KOPT-K1 (cell line): Measurements from ENCODE around the gene KRT81.
"Not testable (repeated sequence)": the region's sequence is repeated elsewhere in the genome, so short reads cannot be mapped to it uniquely, and the experiment has no call there.

Source experiments
- H3K27ac ChIP-seq: fragments of 200-600 bp; sonication (generic); 2 replicates; pipeline ENCODE4 v1.5.1; 2016; ENCODE audit warnings: antibody characterized with exemption, mild to moderate bottlenecking, low read depth, low read length; ENCODE audit not compliant: poor library complexity, severe bottlenecking
- H3K36me3 ChIP-seq: fragments of 200-600 bp; sonication (generic); 2 replicates; pipeline ENCODE4 v1.5.1; 2017; ENCODE audit warnings: antibody characterized with exemption, mild to moderate bottlenecking, low read length, moderate library complexity; ENCODE audit not compliant: insufficient read depth
- H3K9me3 ChIP-seq: fragments of 200-600 bp; sonication (generic); 2 replicates; pipeline ENCODE4 v1.5.1; 2017; ENCODE audit warnings: antibody characterized with exemption, low read length, mild to moderate bottlenecking; ENCODE audit not compliant: insufficient read depth, poor library complexity, severe bottlenecking

The KRT81 gene

DNA sequence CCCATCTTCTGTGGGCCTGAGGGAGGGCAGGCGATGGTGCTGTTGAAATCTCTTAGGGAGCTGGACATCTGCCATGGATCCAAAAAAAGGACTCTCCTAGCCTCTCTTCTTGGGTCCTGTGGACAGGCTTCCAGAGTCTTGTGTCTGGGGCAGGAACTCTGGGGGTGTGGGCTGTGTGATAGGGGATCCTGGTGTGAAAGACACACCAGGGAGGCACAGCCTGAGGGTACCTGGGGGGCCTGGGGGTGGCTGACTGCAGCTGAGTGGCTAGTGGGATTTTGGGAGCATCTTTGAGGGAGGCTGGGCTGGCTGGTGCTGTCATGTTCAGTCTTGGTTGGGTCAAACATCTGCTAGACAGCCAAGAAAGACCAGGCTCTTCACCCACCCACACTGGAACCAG lies 31.7 kb upstream of the KRT81 start:
- no peaks in the 10 kb centered on the region for H3K9me3 ChIP-seq
- no peaks in the 10 kb centered on the region for H3K36me3 ChIP-seq
- H3K27ac ChIP-seq, result no peak overlapping the region

DNA sequence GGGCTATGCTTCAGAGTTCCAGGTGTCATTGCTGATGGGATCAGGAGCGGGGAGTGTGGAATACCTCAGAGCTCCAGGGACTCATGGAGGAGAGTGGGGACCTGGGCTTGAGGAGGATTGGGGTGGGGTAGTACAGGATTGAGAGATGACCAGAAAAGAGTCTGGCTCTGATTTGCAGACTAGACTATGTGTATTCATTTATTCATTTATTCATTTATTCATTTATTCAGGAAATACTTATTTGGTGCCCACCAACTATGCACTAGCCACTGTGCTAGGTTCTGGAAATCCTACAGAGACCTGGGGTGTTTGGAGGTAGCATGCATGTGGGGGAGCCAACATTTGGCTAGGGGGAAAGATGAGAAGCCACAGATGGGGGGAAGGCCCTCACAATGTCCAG lies 30.7 kb upstream of the KRT81 start:
- Histone ChIP-seq H3K9me3 (no peaks in the 10 kb centered on the region), H3K27ac (no peak overlapping the region), H3K36me3 (no peaks in the 10 kb centered on the region)

DNA sequence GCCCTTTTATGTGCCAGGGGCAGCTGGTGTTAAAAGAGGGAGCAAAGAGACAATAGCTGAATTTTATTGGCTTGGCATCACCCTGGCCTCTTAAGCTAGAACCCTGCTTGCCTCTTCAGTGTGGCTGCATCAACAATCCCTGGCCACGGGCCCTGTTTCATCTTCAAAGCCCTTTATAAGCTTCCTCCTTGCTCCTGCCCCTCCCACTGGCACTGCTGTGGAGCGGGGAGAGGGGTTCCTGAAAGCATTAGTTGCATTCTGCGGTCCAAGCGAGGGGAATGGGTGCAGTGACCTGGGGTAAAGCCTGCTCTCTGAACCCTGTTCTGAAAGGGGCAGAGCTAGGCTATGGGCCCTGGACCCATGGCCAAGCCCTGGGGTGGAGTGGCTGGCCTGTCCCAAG lies 30.1 kb upstream of the KRT81 start:
- H3K27ac ChIP-seq, result no peak overlapping the region
- no peaks in the 10 kb centered on the region for H3K36me3 ChIP-seq
- no peaks in the 10 kb centered on the region for H3K9me3 ChIP-seq

GRCh38 chr12:52320784-52321400 lies 29.6 kb upstream of the KRT81 start, which contains the start of gene KRT83:
Gene KRT83 (minus strand): TSS chr12:52321398. CDS start chr12:52321335, 63 bp downstream.
- no peak within 1 kb of the TSS for H3K27ac ChIP-seq
- no peaks in the 10 kb centered on the region for H3K36me3 ChIP-seq
- H3K9me3 ChIP-seq, result no peaks in the 10 kb centered on the region

DNA sequence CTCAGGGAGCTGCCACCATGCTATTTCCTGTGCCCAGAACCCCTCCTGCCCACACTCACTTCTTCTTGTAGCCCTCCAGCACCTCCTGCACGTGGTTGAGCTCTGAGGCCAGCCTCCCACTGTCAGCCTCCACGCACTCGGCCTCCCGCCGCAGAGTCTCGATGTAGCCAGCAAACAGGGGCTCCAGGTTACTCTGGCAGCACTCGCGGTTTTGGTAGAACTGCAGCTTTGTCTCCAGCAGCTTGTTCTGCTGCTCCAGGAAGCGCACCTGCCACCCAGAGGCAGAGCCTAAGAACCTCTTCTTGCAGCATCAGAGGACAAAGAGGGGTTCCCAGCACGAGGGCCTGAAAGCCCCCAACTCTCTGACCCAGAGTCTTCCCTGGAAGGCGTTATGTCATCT lies 27.8 kb upstream of the KRT81 start:
- H3K27ac ChIP-seq, result no peak overlapping the region
- no peaks in the 10 kb centered on the region for H3K36me3 ChIP-seq
- no peaks in the 10 kb centered on the region for H3K9me3 ChIP-seq

GRCh38 chr12:52318241-52318990 lies 27.1 kb upstream of the KRT81 start:
- no peak overlapping the region for H3K27ac ChIP-seq
- no peaks in the 10 kb centered on the region for H3K36me3 ChIP-seq
- no peaks in the 10 kb centered on the region for H3K9me3 ChIP-seq

- Histone ChIP-seq H3K27ac (no peak overlapping the region), H3K36me3 (no peaks in the 10 kb centered on the region), H3K9me3 (no peaks in the 10 kb centered on the region)
Measured at GRCh38 chr12:52317468-52318052, 26.2 kb upstream of the KRT81 start.

DNA sequence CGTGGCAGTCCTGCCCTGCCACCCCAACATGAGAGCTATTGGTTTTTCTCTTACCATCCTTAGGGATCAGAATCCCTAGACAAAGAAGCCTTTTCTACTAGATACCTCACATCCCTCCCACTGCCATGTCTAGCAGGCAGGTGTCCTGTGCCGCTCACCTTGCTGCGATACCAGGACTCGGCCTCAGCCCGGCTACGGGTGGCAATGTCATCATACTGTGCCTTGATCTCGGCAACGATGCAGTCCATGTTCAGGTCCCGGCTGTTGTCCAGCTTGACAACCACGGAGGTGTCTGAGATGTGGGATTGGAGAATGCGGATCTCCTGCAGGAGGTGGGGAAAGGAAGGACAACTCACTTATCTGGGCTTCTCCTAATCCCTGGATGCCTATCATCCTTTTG lies 25.4 kb upstream of the KRT81 start:
- Histone ChIP-seq H3K27ac (no peak overlapping the region), H3K36me3 (no peaks in the 10 kb centered on the region), H3K9me3 (no peaks in the 10 kb centered on the region)

DNA sequence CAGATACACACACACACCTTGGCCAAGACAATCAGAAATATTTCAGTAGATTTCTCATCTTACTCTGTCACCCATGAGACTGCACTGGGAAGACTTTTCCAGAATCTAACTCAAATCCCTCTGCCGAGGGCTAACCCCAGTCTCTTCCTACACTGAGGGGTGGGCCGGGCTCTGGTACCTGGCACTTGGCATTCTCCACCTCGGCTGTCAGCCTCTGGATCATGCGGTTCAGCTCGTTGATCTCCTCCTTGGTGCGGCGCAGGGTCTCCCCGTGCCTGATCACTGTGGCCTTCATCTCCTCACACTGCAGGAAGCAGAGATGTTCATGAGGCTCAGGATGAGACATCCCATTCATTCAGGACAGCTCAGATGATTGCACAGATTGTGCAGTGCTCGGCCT lies 25.0 kb upstream of the KRT81 start:
- Histone ChIP-seq H3K27ac (no peak overlapping the region), H3K9me3 (no peaks in the 10 kb centered on the region), H3K36me3 (no peaks in the 10 kb centered on the region)

DNA sequence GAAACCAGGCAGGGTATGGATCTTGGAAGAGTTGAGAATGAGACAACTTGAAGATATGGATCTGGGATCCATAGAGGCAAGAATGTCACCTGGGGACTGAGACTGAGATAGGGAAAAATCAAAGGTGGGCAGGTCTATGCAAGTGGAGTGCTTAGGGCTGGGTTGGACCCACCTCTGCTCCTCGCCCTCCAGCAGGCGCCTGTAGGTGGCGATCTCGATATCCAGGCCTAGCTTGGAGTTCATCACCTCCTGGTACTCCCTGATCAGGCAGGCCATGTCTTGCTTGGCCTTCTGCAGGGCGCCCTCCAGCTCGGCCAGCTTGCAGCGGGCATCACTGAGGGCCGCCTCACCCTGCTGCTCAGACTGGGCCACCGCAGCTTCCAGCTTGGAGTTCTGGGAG lies 24.4 kb upstream of the KRT81 start:
- H3K36me3 ChIP-seq, H3K27ac ChIP-seq, H3K9me3 ChIP-seq: not testable (repeated sequence)

GRCh38 chr12:52314511-52314910 lies 23.2 kb upstream of the KRT81 start:
- H3K27ac ChIP-seq, result no peak overlapping the region
- no peaks in the 10 kb centered on the region for H3K36me3 ChIP-seq
- no peaks in the 10 kb centered on the region for H3K9me3 ChIP-seq

GRCh38 chr12:52313926-52314325 lies 22.6 kb upstream of the KRT81 start:
- H3K36me3 ChIP-seq, result no peaks in the 10 kb centered on the region
- H3K9me3 ChIP-seq, result no peaks in the 10 kb centered on the region
- H3K27ac ChIP-seq, result no peak overlapping the region

DNA sequence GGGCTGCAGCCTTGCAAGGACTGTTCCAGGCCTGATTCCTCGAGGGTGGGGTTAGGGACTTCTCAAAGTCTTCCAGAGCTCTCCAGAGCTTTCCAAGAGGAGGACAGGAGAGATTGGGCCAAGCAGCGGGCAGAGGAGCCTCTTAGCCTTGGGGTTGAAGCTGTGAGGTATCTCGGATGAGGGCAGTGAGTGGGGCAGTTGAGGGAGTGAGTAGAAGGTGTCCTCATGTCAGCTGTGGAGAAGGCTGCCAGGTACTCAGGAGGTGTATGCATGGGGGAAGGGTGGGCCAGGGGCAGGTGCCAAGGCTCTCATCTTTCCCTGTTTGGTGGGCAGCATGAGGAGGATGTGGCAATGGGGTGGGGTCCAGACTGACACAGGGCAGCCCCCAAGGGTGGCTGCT lies 22.1 kb upstream of the KRT81 start:
- Histone ChIP-seq H3K27ac (no peak overlapping the region), H3K9me3 (no peaks in the 10 kb centered on the region), H3K36me3 (no peaks in the 10 kb centered on the region)

GRCh38 chr12:52312086-52312485 lies 20.8 kb upstream of the KRT81 start:
- no peak overlapping the region for H3K27ac ChIP-seq
- no peaks in the 10 kb centered on the region for H3K9me3 ChIP-seq

DNA sequence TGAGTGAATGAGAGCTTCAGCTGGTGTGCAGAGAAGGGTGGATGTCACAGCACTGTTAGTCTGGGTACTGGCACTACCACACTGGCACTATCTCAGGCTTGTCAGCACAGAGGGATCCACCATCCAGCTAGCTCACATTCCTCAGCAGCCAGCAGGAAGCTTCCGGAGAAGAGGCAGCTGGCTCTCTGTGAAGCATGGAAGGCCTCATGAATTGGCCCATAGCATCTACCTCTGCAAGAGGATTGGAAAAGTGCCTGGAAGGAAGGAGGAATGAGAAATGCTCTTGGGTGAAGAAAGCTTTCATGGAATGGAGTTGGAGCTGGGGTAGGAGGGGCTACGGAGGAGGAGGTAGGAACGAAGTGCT lies 19.9 kb upstream of the KRT81 start:
- no peaks in the 10 kb centered on the region for H3K9me3 ChIP-seq
- H3K27ac ChIP-seq, result no peak overlapping the region

More at GRCh38 chr12:52312086-52312485, 20.8 kb upstream of the KRT81 start:
- H3K36me3 ChIP-seq, result no peaks in the 10 kb centered on the region

More for the DNA sequence above, 19.9 kb upstream of the KRT81 start:
- no peaks in the 10 kb centered on the region for H3K36me3 ChIP-seq
